Tibial nerve (tissue), 4 donors: Measurements from ENCODE around the gene KRTAP6-3.

ENCODE experiments used
- EP300 ChIP-seq, 2 donors: sonication (generic); formaldehyde crosslinking; IDR thresholded peaks; one replicate each; pipeline ENCODE4 v1.6.1; 2017; ENCODE audit warnings: antibody characterized with exemption in 2 of 2, mild to moderate bottlenecking in 1 of 2
- POLR2A ChIP-seq, 2 donors: fragments of 450-650 bp; IDR thresholded peaks; one replicate each; pipeline ENCODE4 v1.6.1; 2017; ENCODE audit warnings: antibody characterized with exemption in 2 of 2, mild to moderate bottlenecking in 2 of 2, moderate library complexity in 2 of 2
- TF ChIP-seq, protein P1 (sequence below), 5 experiments: fragments of 200-600 bp in 3 of 5; fragments of 450-650 bp in 2 of 5; sonication (generic) in 3 of 5; IDR thresholded peaks; one replicate each; pipeline ENCODE4 v1.5.1; 2016 to 2019; ENCODE audit warnings: antibody characterized with exemption in 5 of 5, mild to moderate bottlenecking in 3 of 5, moderate library complexity in 2 of 5

DNA sequence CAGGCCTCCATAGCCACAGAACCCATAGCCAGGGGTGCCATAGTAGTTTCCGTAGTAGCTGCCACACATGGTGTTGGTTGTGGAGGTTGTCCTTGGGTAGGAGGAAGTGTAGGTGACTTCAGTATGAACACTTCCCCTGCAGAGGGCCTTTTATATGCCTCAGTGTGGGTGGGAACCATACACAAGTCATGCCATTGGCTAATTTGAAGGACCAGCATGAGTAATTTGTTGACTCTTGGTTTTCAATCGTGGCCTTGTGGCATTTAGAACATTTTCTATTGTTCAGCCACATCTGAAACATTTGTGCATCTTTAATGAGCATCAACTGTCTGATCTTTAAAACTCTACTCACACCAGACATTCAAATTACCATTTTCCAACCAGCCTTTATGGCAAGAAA, 21.6 kb downstream of the KRTAP6-3 start, which contains the start of gene KRTAP6-1:
- TF ChIP-seq POLR2A (IDR thresholded peaks at IDR 0.05) (no peak), EP300 (IDR thresholded peaks at IDR 0.05) (no peak)
- TF ChIP-seq, protein P1, sequence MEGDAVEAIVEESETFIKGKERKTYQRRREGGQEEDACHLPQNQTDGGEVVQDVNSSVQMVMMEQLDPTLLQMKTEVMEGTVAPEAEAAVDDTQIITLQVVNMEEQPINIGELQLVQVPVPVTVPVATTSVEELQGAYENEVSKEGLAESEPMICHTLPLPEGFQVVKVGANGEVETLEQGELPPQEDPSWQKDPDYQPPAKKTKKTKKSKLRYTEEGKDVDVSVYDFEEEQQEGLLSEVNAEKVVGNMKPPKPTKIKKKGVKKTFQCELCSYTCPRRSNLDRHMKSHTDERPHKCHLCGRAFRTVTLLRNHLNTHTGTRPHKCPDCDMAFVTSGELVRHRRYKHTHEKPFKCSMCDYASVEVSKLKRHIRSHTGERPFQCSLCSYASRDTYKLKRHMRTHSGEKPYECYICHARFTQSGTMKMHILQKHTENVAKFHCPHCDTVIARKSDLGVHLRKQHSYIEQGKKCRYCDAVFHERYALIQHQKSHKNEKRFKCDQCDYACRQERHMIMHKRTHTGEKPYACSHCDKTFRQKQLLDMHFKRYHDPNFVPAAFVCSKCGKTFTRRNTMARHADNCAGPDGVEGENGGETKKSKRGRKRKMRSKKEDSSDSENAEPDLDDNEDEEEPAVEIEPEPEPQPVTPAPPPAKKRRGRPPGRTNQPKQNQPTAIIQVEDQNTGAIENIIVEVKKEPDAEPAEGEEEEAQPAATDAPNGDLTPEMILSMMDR (IDR thresholded peaks at IDR 0.05) = no peak
